ENCODE results near the gene SPAG16.

DNA sequence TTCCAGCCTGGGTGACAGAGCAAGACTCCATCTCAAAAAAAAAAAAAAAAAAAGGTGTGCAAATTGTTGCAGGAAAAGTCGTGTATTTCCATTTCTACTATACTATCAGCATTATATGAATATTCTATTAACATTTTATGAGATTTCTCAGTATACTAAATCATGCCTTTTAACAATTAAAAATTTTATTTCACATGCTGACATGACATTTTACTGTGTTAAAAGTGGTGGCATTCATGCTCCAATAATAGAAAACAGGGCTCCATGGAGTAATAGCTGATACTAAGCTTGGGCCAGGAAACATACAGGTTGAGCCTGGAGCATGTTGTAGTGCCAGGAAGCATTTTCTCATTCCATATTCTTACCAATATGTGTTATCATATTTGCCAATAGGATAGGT lies 141.4 kb downstream of the SPAG16 start:
- TF ChIP-seq, protein P1, sequence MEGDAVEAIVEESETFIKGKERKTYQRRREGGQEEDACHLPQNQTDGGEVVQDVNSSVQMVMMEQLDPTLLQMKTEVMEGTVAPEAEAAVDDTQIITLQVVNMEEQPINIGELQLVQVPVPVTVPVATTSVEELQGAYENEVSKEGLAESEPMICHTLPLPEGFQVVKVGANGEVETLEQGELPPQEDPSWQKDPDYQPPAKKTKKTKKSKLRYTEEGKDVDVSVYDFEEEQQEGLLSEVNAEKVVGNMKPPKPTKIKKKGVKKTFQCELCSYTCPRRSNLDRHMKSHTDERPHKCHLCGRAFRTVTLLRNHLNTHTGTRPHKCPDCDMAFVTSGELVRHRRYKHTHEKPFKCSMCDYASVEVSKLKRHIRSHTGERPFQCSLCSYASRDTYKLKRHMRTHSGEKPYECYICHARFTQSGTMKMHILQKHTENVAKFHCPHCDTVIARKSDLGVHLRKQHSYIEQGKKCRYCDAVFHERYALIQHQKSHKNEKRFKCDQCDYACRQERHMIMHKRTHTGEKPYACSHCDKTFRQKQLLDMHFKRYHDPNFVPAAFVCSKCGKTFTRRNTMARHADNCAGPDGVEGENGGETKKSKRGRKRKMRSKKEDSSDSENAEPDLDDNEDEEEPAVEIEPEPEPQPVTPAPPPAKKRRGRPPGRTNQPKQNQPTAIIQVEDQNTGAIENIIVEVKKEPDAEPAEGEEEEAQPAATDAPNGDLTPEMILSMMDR (IDR thresholded peaks at IDR 0.05), result no peak
- no peak for TF ChIP-seq POLR2A (IDR thresholded peaks at IDR 0.05)

All from heart left ventricle (tissue), 13 donors.